Gastroesophageal sphincter (tissue), 4 donors: ENCODE results near the gene C3orf80. TPM values are rescaled to one million over a fixed set of nuclear protein-coding genes. Genes with fewer than 3 reads are reported as not detected.
"Not testable (repeated sequence)": the region's sequence is repeated elsewhere in the genome, so short reads cannot be mapped to it uniquely, and the experiment has no call there.

ENCODE experiments used
- ATAC-seq: fragments of 150-250 bp; one replicate; pipeline ENCODE4 v1.9.1; 2016; ENCODE audit warnings: mild to moderate bottlenecking, moderate library complexity
- H3K27ac ChIP-seq, 4 donors: fragments of 200-600 bp; sonication (generic) in 3 of 4; 1 replicate in 3 of 4; 2 replicates in 1 of 4; pipeline ENCODE4 v1.5.1; 2016 to 2019
- H3K27me3 ChIP-seq: fragments of 200-600 bp; sonication (generic); one replicate; pipeline ENCODE4 v1.5.1; 2019
- H3K36me3 ChIP-seq, 2 donors: fragments of 200-600 bp; sonication (generic); one replicate each; pipeline ENCODE4 v1.5.1; 2019; ENCODE audit warnings: control low read depth in 1 of 2
- H3K4me1 ChIP-seq, 3 donors: fragments of 200-600 bp; sonication (generic); 1 replicate in 2 of 3; 2 replicates in 1 of 3; pipeline ENCODE4 v1.5.1; 2016 to 2019; ENCODE audit warnings: control low read depth in 2 of 3
- H3K4me3 ChIP-seq, 2 donors: fragments of 200-600 bp; sonication (generic); one replicate each; pipeline ENCODE4 v1.5.1; 2019; ENCODE audit warnings: mild to moderate bottlenecking in 1 of 2, moderate library complexity in 1 of 2
- H3K9me3 ChIP-seq, 3 donors: fragments of 200-600 bp; sonication (generic); one replicate each; pipeline ENCODE4 v1.5.1; 2017 to 2019; ENCODE audit warnings: control low read depth in 2 of 3
- CTCF ChIP-seq, 4 experiments: fragments of 200-600 bp in 2 of 4; fragments of 450-650 bp in 2 of 4; sonication (generic) in 1 of 4; IDR thresholded peaks; one replicate each; pipeline ENCODE4 v1.5.1; 2017 to 2019; ENCODE audit warnings: antibody characterized with exemption in 4 of 4, mild to moderate bottlenecking in 2 of 4, moderate library complexity in 2 of 4
- EP300 ChIP-seq: sonication (generic); formaldehyde crosslinking; IDR thresholded peaks from one replicate; pipeline ENCODE4 v1.6.1; 2017; ENCODE audit warnings: antibody characterized with exemption, mild to moderate bottlenecking
- POLR2A ChIP-seq, 2 donors: fragments of 450-650 bp; IDR thresholded peaks; one replicate each; pipeline ENCODE4 v1.6.1; 2017; ENCODE audit warnings: antibody characterized with exemption in 2 of 2, mild to moderate bottlenecking in 2 of 2, moderate library complexity in 1 of 2
- POLR2AphosphoS5 ChIP-seq: sonication (generic); formaldehyde crosslinking; IDR thresholded peaks from one replicate; pipeline ENCODE4 v1.6.1; 2017; ENCODE audit warnings: antibody characterized with exemption
- WGBS, 2 donors: methylation state at CpG; one replicate each; pipeline ENCODE4 v1.1.5; 2018; ENCODE audit warnings: low coverage in 1 of 2; 5-methylcytosine and 5-hydroxymethylcytosine counted together
- total RNA-seq, 4 donors: library from RNA; depleted of rRNA; stranded (reverse); fragments of >200 nt; gene quantifications; one replicate each; pipeline ENCODE4 v1.1.0, GENCODE V29; 2016

C3orf80 gene
- total RNA-seq, 4 donors from 2014 or later, result 0.12 to 1.1 (median 0.46) TPM

- ATAC-seq, result no peak
- H3K9me3 ChIP-seq, result no peaks in the 10 kb centered on the region
- peaks cover 0 to 31% (median 5%) of the 10 kb centered on the region in 3 donors for H3K4me1 ChIP-seq
- peaks cover 53% of the 10 kb centered on the region for H3K27me3 ChIP-seq
- H3K27ac ChIP-seq, result no peak overlapping the region
- TF ChIP-seq EP300 (no peak), POLR2AphosphoS5 (no peak), CTCF (IDR thresholded peaks at IDR 0.05) (no peak), POLR2A (IDR thresholded peaks at IDR 0.05) (no peak)
- peak overlapping the region; percentile 34 to 66 for H3K4me3 ChIP-seq
- WGBS, 2 donors, result 16 to 20% methylated on average over 3 to 14 of the region's 16 CpGs
- H3K36me3 ChIP-seq, result no peaks in the 10 kb centered on the region
Observed at GRCh38 chr3:160224811-160225175, 429 bp upstream of the C3orf80 start.

- Histone ChIP-seq H3K4me1 (peaks cover 0 to 31% (median 5%) of the 10 kb centered on the region in 3 donors), H3K27ac (no peak overlapping the region), H3K9me3 (no peaks in the 10 kb centered on the region), H3K36me3 (no peaks in the 10 kb centered on the region), H3K27me3 (peaks cover 64% of the 10 kb centered on the region), H3K4me3 (peak overlapping the region; percentile 34 to 66)
- TF ChIP-seq EP300 (no peak), POLR2A (IDR thresholded peaks at IDR 0.05) (no peak), POLR2AphosphoS5 (no peak)
- peak; percentile 4 for ATAC-seq
- 0% methylated on average over 1 to 7 of the region's 87 CpGs for WGBS, 2 donors
Observed at GRCh38 chr3:160226026-160226907, 1.0 kb downstream of the C3orf80 start.

- peaks cover 68% of the 10 kb centered on the region for H3K27me3 ChIP-seq
- TF ChIP-seq CTCF (IDR thresholded peaks at IDR 0.05) (no peak), POLR2AphosphoS5 (no peak), POLR2A (IDR thresholded peaks at IDR 0.05) (no peak), EP300 (no peak)
- peaks cover 0 to 31% (median 5%) of the 10 kb centered on the region in 3 donors for H3K4me1 ChIP-seq
- H3K27ac ChIP-seq, result no peak overlapping the region
- ATAC-seq, result no peak
- no peak overlapping the region for H3K4me3 ChIP-seq
- 67 to 81% methylated on average over 3 of the region's 3 CpGs for WGBS, 2 donors
- no peaks in the 10 kb centered on the region for H3K9me3 ChIP-seq
- no peaks in the 10 kb centered on the region for H3K36me3 ChIP-seq
Observed at GRCh38 chr3:160227419-160227818, 2.2 kb downstream of the C3orf80 start.

- H3K9me3 ChIP-seq, result no peaks in the 10 kb centered on the region
- H3K27ac ChIP-seq, result no peak overlapping the region
- 75 to 86% methylated on average over 3 of the region's 3 CpGs for WGBS, 2 donors
- H3K36me3 ChIP-seq, result no peaks in the 10 kb centered on the region
- H3K4me1 ChIP-seq, result peaks cover 0 to under 1% (median 0%) of the 10 kb centered on the region in 3 donors
- ATAC-seq, result no peak
- H3K27me3 ChIP-seq, result peaks cover 46% of the 10 kb centered on the region
- no peak for TF ChIP-seq POLR2A (IDR thresholded peaks at IDR 0.05)
- no peak for TF ChIP-seq CTCF (IDR thresholded peaks at IDR 0.05)
- no peak for TF ChIP-seq EP300
- no peak for TF ChIP-seq POLR2AphosphoS5
- no peak overlapping the region for H3K4me3 ChIP-seq
Observed at GRCh38 chr3:160232014-160232413, 6.8 kb downstream of the C3orf80 start.

GRCh38 chr3:160240719-160241118 is 15.5 kb downstream of the C3orf80 start:
- not testable (repeated sequence) for H3K4me3 ChIP-seq, H3K36me3 ChIP-seq, H3K27ac ChIP-seq, H3K27me3 ChIP-seq, ATAC-seq, H3K4me1 ChIP-seq, H3K9me3 ChIP-seq
- 85 to 100% methylated on average over 2 to 6 of the region's 6 CpGs for WGBS, 2 donors

GRCh38 chr3:160245261-160245800 is 20.1 kb downstream of the C3orf80 start:
- no peaks in the 10 kb centered on the region for H3K27me3 ChIP-seq
- WGBS, 2 donors, result 96 to 98% methylated on average over 9 of the region's 9 CpGs
- peaks cover 0 to 5% (median 0%) of the 10 kb centered on the region in 3 donors for H3K9me3 ChIP-seq
- ATAC-seq, result no peak
- H3K4me1 ChIP-seq, result no peaks in the 10 kb centered on the region
- H3K36me3 ChIP-seq, result no peaks in the 10 kb centered on the region
- H3K4me3 ChIP-seq, result no peak overlapping the region
- no peak overlapping the region for H3K27ac ChIP-seq
- no peak for TF ChIP-seq EP300
- TF ChIP-seq POLR2A (IDR thresholded peaks at IDR 0.05), result no peak
- no peak for TF ChIP-seq CTCF (IDR thresholded peaks at IDR 0.05)
- TF ChIP-seq POLR2AphosphoS5, result no peak
